Muscle of back (tissue), 13 donors: Measurements from ENCODE around the gene CCDC121. TPM values are rescaled to one million over a fixed set of nuclear protein-coding genes. Genes with fewer than 3 reads are reported as not detected.

ENCODE experiments used
- DNase-seq, 3 donors: peaks; one replicate each; pipeline versions ENCODE4 v3.0.0 to v3.0.0-alpha.2; 2013
- long read RNA-seq, 9 donors: transcript quantifications; one replicate each; lab custom pipeline, GENCODE V29; 2026
- polyA plus RNA-seq, 10 donors: library from polyadenylated mRNA; unstranded; fragments of 120-200 nt; gene quantifications; one replicate each; pipeline ENCODE4 v1.2.1, GENCODE V29; 2013; ENCODE audit not compliant: insufficient read length in 10 of 10

CCDC121 gene
- polyA plus RNA-seq, result 1 to 10 TPM; 5.9 to 7.3 (median 6.7) TPM
- long read RNA-seq, donor 1, partial matches to known transcripts, result 0 of 5 reads
- long read RNA-seq, donor 1, other reads (novel, unspliced or antisense), result 0 of 5 reads
- long read RNA-seq, donor 2, partial matches to known transcripts, result 0 of 1 reads
- long read RNA-seq, donor 2, other reads (novel, unspliced or antisense), result 0 of 1 reads
- long read RNA-seq, donor 3, result 0 reads
- long read RNA-seq, donor 4, partial matches to known transcripts, result 0 of 2 reads
- long read RNA-seq, donor 4, other reads (novel, unspliced or antisense), result 0 of 2 reads
- long read RNA-seq, donor 5, partial matches to known transcripts, result 0 of 4 reads
- long read RNA-seq, donor 5, other reads (novel, unspliced or antisense), result 0 of 4 reads
- long read RNA-seq, donor 6, partial matches to known transcripts, result 0 of 2 reads
- long read RNA-seq, donor 6, other reads (novel, unspliced or antisense), result 0 of 2 reads
- long read RNA-seq, donor 7, partial matches to known transcripts, result 0 of 2 reads
- long read RNA-seq, donor 7, other reads (novel, unspliced or antisense), result 0 of 2 reads
- long read RNA-seq, donor 8, partial matches to known transcripts, result 0 of 4 reads
- long read RNA-seq, donor 8, other reads (novel, unspliced or antisense), result 0 of 4 reads
- long read RNA-seq, donor 9, result 0 reads

GRCh38 chr2:27628767-27629709 is at the start of gene CCDC121, which contains the start of gene GPN1:
Gene CCDC121 (minus strand): TSS chr2:27629012. CDS start chr2:27627799, 1,213 bp downstream.
Gene GPN1 (plus strand): TSS chr2:27629050. CDS start chr2:27629059, 9 bp downstream.
- peak; percentile 84 to 94 (median 87) for DNase-seq

- no peak for DNase-seq
Measured at GRCh38 chr2:27672723-27673486, 44.1 kb upstream of the CCDC121 start.

GRCh38 chr2:27671235-27671634 is 42.4 kb upstream of the CCDC121 start:
- no peak for DNase-seq

- no peak for DNase-seq
Measured at GRCh38 chr2:27667446-27667845, 38.6 kb upstream of the CCDC121 start.

GRCh38 chr2:27664622-27665363 is 36.0 kb upstream of the CCDC121 start:
- no peak for DNase-seq

GRCh38 chr2:27664154-27664574 is 35.4 kb upstream of the CCDC121 start:
- DNase-seq, result no peak

GRCh38 chr2:27663285-27664153 is 34.7 kb upstream of the CCDC121 start, which contains the start of the genes SLC4A1AP and SUPT7L:
Gene SLC4A1AP (plus strand): TSS chr2:27663889. CDS start chr2:27663915, 26 bp downstream.
Gene SUPT7L (minus strand): TSS chr2:27663614. CDS start chr2:27662192, 1,422 bp downstream.
- peak; percentile 87 to 96 (median 88) for DNase-seq

GRCh38 chr2:27661371-27661770 is 32.6 kb upstream of the CCDC121 start:
- DNase-seq, result no peak

GRCh38 chr2:27655155-27655951 is 26.5 kb upstream of the CCDC121 start:
- DNase-seq, result no peak

- no peak for DNase-seq
Measured at GRCh38 chr2:27653397-27653796, 24.6 kb upstream of the CCDC121 start.

GRCh38 chr2:27652790-27653189 is 24.0 kb upstream of the CCDC121 start:
- no peak for DNase-seq

GRCh38 chr2:27652341-27652740 is 23.5 kb upstream of the CCDC121 start:
- no peak for DNase-seq

GRCh38 chr2:27651056-27651455 is 22.2 kb upstream of the CCDC121 start:
- no peak for DNase-seq

- DNase-seq, result no peak
Measured at GRCh38 chr2:27647737-27648136, 18.9 kb upstream of the CCDC121 start.

- no peak for DNase-seq
Measured at GRCh38 chr2:27647289-27647688, 18.5 kb upstream of the CCDC121 start.

GRCh38 chr2:27645197-27645596 is 16.4 kb upstream of the CCDC121 start:
- no peak for DNase-seq

- DNase-seq, result no peak
Measured at GRCh38 chr2:27640722-27641245, 12.0 kb upstream of the CCDC121 start.

- peak in 1 of 3 donors; percentile 80 for DNase-seq
Measured at GRCh38 chr2:27638709-27639108, 9.9 kb upstream of the CCDC121 start.
